ENCODE measurements around the gene MS4A4E. TPM values are rescaled to one million over a fixed set of nuclear protein-coding genes. Genes with fewer than 3 reads are reported as not detected.
A peak's percentile ranks its signal among the peaks of the same experiment; 100 is the strongest.
"Not testable (repeated sequence)": the region's sequence is repeated elsewhere in the genome, so short reads cannot be mapped to it uniquely, and the experiment has no call there.

Gene MS4A4E
- polyA plus RNA-seq (2013, experiment 1 of 2): not detected
- polyA plus RNA-seq (2013, experiment 2 of 2): not detected

DNA sequence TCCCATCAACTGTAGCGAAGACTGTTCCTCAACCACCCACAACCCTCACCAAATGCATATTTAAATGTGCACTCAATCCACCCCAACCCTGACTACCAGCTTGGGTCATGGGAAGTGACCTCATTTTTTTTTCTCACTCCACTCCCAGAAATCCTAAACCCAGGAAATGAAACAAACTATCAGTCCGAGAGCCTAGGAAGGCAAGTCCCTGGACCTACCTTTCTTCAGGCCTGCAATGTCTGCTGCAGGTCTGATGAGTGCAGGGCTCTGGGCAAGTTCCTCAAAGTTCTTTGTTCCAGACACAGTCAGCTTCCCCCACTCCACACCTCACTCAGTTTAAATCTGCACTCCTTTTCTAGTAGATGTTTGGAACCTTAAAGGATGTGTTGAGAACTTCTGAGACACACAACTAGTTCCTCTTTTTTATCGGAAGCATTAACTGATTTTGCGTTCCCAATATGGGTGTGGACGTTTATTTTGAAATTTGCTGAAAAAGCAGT lies at the start of gene MS4A4E:
Gene MS4A4E (minus strand): TSS at position 398 of the 500 bp plus-strand sequence. CDS start 13,082 bp downstream, outside the sequence.
- Histone ChIP-seq H3K9me3 (replicated peaks in 1 of 2; ENCODE audit: control insufficient read depth in 2 of 2, insufficient read depth in 1 of 2, low read depth in 1 of 2, low read length in 2 of 2) (no peaks in the 10 kb centered on the region), H2BK5ac (ENCODE audit: low read length) (no peak within 1 kb of the TSS), H3K14ac (ENCODE audit: low read length) (no peak within 1 kb of the TSS), H3K18ac (ENCODE audit: low read length) (no peak within 1 kb of the TSS), H3K27me3 (ENCODE audit: control insufficient read depth in 3 of 3, insufficient read depth in 3 of 3, low read depth in 1 of 3, low read length in 3 of 3) (no peaks in the 10 kb centered on the region), H2BK12ac (ENCODE audit: low read length) (no peak within 1 kb of the TSS), H3K27ac (replicated peaks; ENCODE audit: low read length) (no peak within 1 kb of the TSS), H2BK120ac (ENCODE audit: low read depth, low read length) (no peak within 1 kb of the TSS), H3K4me3 (ENCODE audit: low read length in 2 of 2) (no peak within 1 kb of the TSS), H3K4ac (ENCODE audit: low read length) (no peak within 1 kb of the TSS), H2AK5ac (ENCODE audit: low read depth, low read length) (no peak within 1 kb of the TSS), H4K8ac (ENCODE audit: low read depth, low read length) (no peak within 1 kb of the TSS), H3K79me1 (ENCODE audit: low read depth, low read length) (no peaks in the 10 kb centered on the region), H3K4me1 (ENCODE audit: control insufficient read depth in 2 of 2, insufficient read depth in 1 of 2, low read depth in 1 of 2, low read length in 2 of 2) (no peaks in the 10 kb centered on the region), H2AFZ (ENCODE audit: low read length) (no peak within 1 kb of the TSS), H2BK15ac (ENCODE audit: low read length) (no peak within 1 kb of the TSS), H3K9ac (ENCODE audit: low read depth, low read length, poor library complexity) (no peak within 1 kb of the TSS), H3K4me2 (ENCODE audit: insufficient read depth, low read length, poor library complexity, severe bottlenecking) (no peak within 1 kb of the TSS), H3K36me3 (replicated peaks in 1 of 2; ENCODE audit: control insufficient read depth in 2 of 2, insufficient read depth in 2 of 2, low read length in 2 of 2) (no peaks in the 10 kb centered on the region), H4K91ac (ENCODE audit: low read depth, low read length, poor library complexity) (no peak within 1 kb of the TSS), H3K23ac (ENCODE audit: low read depth, low read length, poor library complexity) (no peak within 1 kb of the TSS)
- no CpG with 5 or more reads among the region's 5 CpGs for WGBS, 2 donors (ENCODE audit: extremely low coverage in 2 of 2, insufficient read length in 2 of 2, insufficient replicate concordance in 1 of 2)
- DNase-seq (ENCODE audit: low spot score): no peak

DNA sequence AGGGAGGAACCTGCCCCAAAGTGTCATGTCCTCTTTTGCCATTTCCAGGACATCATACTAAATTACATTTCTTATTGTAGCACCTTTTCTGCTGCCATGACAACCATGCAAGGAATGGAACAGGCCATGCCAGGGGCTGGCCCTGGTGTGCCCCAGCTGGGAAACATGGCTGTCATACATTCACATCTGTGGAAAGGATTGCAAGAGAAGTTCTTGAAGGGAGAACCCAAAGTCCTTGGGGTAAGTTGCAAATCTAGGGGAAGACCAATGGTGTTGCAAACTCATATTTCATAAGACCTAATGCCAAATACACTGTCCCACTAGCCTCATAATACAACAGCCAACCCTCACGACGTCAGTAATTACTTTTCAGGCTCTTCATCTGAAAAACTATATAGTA lies 49.2 kb upstream of the MS4A4E start:
- Histone ChIP-seq H2BK120ac (ENCODE audit: low read depth, low read length) (no peak overlapping the region), H3K36me3 (replicated peaks in 1 of 2; ENCODE audit: control insufficient read depth in 2 of 2, insufficient read depth in 2 of 2, low read length in 2 of 2) (no peaks in the 10 kb centered on the region), H4K8ac (ENCODE audit: low read depth, low read length) (no peak overlapping the region), H3K4me2 (ENCODE audit: insufficient read depth, low read length, poor library complexity, severe bottlenecking) (no peak overlapping the region), H2BK5ac (ENCODE audit: low read length) (no peak overlapping the region), H3K18ac (ENCODE audit: low read length) (no peak overlapping the region), H3K4ac (ENCODE audit: low read length) (no peak overlapping the region), H3K9me3 (replicated peaks in 1 of 2; ENCODE audit: control insufficient read depth in 2 of 2, insufficient read depth in 1 of 2, low read depth in 1 of 2, low read length in 2 of 2) (peaks cover 4 to 26% of the 10 kb centered on the region in 2 donors), H3K27me3 (ENCODE audit: control insufficient read depth in 3 of 3, insufficient read depth in 3 of 3, low read depth in 1 of 3, low read length in 3 of 3) (no peaks in the 10 kb centered on the region), H2BK15ac (ENCODE audit: low read length) (no peak overlapping the region), H3K79me1 (ENCODE audit: low read depth, low read length) (no peaks in the 10 kb centered on the region), H2BK12ac (ENCODE audit: low read length) (no peak overlapping the region), H3K14ac (ENCODE audit: low read length) (no peak overlapping the region), H3K23ac (ENCODE audit: low read depth, low read length, poor library complexity) (no peak overlapping the region), H2AFZ (ENCODE audit: low read length) (no peak overlapping the region), H3K4me3 (ENCODE audit: low read length in 2 of 2) (no peak overlapping the region), H2AK5ac (ENCODE audit: low read depth, low read length) (no peak overlapping the region), H3K27ac (replicated peaks; ENCODE audit: low read length) (no peak overlapping the region), H3K4me1 (ENCODE audit: control insufficient read depth in 2 of 2, insufficient read depth in 1 of 2, low read depth in 1 of 2, low read length in 2 of 2) (no peaks in the 10 kb centered on the region), H4K91ac (ENCODE audit: low read depth, low read length, poor library complexity) (no peak overlapping the region), H3K9ac (ENCODE audit: low read depth, low read length, poor library complexity) (no peak overlapping the region)
- DNase-seq (ENCODE audit: low spot score): no peak
- no CpG with 5 or more reads among the region's 2 CpGs for WGBS, 2 donors (ENCODE audit: extremely low coverage in 2 of 2, insufficient read length in 2 of 2, insufficient replicate concordance in 1 of 2)

DNA sequence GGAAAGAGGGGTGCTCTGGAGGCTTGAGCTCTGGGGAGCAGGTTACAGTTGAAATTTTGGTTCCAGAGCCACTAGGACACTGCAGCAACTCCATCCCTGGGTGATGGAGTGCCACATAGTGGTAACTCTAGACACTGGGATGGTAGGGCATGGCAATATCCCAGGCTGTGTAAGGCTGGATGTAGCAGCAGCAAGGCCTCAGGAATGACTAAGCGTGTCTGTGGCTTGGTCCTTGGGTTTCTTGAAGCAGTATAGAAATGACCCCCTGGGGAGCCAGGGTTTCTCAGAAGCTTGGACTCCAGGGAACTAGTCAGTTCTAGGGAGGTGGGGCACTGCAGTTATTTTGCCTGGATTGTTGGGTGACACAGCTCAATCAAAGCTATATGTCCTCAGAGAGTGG lies 45.6 kb upstream of the MS4A4E start:
- H2BK15ac ChIP-seq (ENCODE audit: low read length): no peak overlapping the region
- H3K27ac ChIP-seq (replicated peaks; ENCODE audit: low read length): no peak overlapping the region
- no peak overlapping the region for H3K23ac ChIP-seq (ENCODE audit: low read depth, low read length, poor library complexity)
- H3K36me3 ChIP-seq (replicated peaks in 1 of 2; ENCODE audit: control insufficient read depth in 2 of 2, insufficient read depth in 2 of 2, low read length in 2 of 2): no peaks in the 10 kb centered on the region
- H3K27me3 ChIP-seq (ENCODE audit: control insufficient read depth in 3 of 3, insufficient read depth in 3 of 3, low read depth in 1 of 3, low read length in 3 of 3): no peaks in the 10 kb centered on the region
- H3K4me1 ChIP-seq (ENCODE audit: control insufficient read depth in 2 of 2, insufficient read depth in 1 of 2, low read depth in 1 of 2, low read length in 2 of 2): peaks cover 0 to 16% of the 10 kb centered on the region in 2 donors
- no peak overlapping the region for H2BK120ac ChIP-seq (ENCODE audit: low read depth, low read length)
- H4K91ac ChIP-seq (ENCODE audit: low read depth, low read length, poor library complexity): no peak overlapping the region
- no peak overlapping the region for H3K9ac ChIP-seq (ENCODE audit: low read depth, low read length, poor library complexity)
- H3K4me3 ChIP-seq (ENCODE audit: low read length in 2 of 2): peak overlapping the region in 1 of 2 donors; percentile 35
- H3K79me1 ChIP-seq (ENCODE audit: low read depth, low read length): no peaks in the 10 kb centered on the region
- no peak overlapping the region for H3K4me2 ChIP-seq (ENCODE audit: insufficient read depth, low read length, poor library complexity, severe bottlenecking)
- no peak overlapping the region for H2AFZ ChIP-seq (ENCODE audit: low read length)
- no CpG with 5 or more reads among the region's 1 CpG for WGBS, 2 donors (ENCODE audit: extremely low coverage in 2 of 2, insufficient read length in 2 of 2, insufficient replicate concordance in 1 of 2)
- peaks cover 4 to 26% of the 10 kb centered on the region in 2 donors for H3K9me3 ChIP-seq (replicated peaks in 1 of 2; ENCODE audit: control insufficient read depth in 2 of 2, insufficient read depth in 1 of 2, low read depth in 1 of 2, low read length in 2 of 2)
- no peak overlapping the region for H3K4ac ChIP-seq (ENCODE audit: low read length)
- H2BK5ac ChIP-seq (ENCODE audit: low read length): no peak overlapping the region
- H2AK5ac ChIP-seq (ENCODE audit: low read depth, low read length): no peak overlapping the region
- H4K8ac ChIP-seq (ENCODE audit: low read depth, low read length): no peak overlapping the region
- DNase-seq (ENCODE audit: low spot score): no peak
- H3K14ac ChIP-seq (ENCODE audit: low read length): no peak overlapping the region
- no peak overlapping the region for H2BK12ac ChIP-seq (ENCODE audit: low read length)
- H3K18ac ChIP-seq (ENCODE audit: low read length): no peak overlapping the region

DNA sequence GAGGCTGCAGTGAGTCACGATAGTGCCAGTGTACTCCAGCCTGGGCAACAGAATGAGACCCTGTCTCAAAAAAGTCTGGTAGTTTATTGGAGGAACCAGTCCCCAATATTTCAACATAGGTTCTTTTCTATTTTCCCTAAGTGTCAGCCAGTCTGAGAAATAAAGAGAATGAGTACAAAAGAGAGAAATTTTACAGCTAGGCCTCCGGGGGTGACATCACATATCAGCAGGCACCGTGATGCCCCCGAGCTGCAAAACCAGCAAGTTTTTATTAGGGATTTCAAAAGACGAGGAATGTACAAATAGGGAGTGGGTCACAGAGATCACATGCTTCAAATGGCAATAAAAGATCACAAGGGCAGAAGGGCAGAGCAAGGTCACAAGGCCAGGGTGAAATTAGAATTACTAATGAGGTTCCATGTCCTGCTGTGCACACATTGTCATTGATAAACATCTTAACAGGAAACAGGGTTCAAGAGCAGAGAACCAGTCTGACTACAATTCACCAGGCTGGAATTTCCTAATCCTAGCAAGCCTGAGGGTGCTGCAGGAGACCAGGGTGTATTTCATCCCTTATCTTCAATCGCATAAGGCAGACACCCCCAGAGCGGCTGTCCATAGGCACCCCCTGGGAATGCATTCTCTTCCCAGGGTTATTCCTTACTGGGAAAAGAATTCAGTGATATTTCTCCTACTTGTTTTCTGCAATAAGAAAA lies 42.6 kb upstream of the MS4A4E start:
- peaks cover 0 to 16% of the 10 kb centered on the region in 2 donors for H3K4me1 ChIP-seq (ENCODE audit: control insufficient read depth in 2 of 2, insufficient read depth in 1 of 2, low read depth in 1 of 2, low read length in 2 of 2)
- H3K4me2 ChIP-seq (ENCODE audit: insufficient read depth, low read length, poor library complexity, severe bottlenecking); H3K23ac ChIP-seq (ENCODE audit: low read depth, low read length, poor library complexity); H4K91ac ChIP-seq (ENCODE audit: low read depth, low read length, poor library complexity); H3K4me3 ChIP-seq (ENCODE audit: low read length in 2 of 2); H3K14ac ChIP-seq (ENCODE audit: low read length); H3K79me1 ChIP-seq (ENCODE audit: low read depth, low read length); H3K36me3 ChIP-seq (replicated peaks in 1 of 2; ENCODE audit: control insufficient read depth in 2 of 2, insufficient read depth in 2 of 2, low read length in 2 of 2); H3K9ac ChIP-seq (ENCODE audit: low read depth, low read length, poor library complexity); H3K27me3 ChIP-seq (ENCODE audit: control insufficient read depth in 3 of 3, insufficient read depth in 3 of 3, low read depth in 1 of 3, low read length in 3 of 3); H2BK120ac ChIP-seq (ENCODE audit: low read depth, low read length); H2AFZ ChIP-seq (ENCODE audit: low read length); H2BK12ac ChIP-seq (ENCODE audit: low read length); H3K4ac ChIP-seq (ENCODE audit: low read length); H2BK5ac ChIP-seq (ENCODE audit: low read length); DNase-seq (ENCODE audit: low spot score); H2AK5ac ChIP-seq (ENCODE audit: low read depth, low read length); H2BK15ac ChIP-seq (ENCODE audit: low read length); H3K27ac ChIP-seq (replicated peaks; ENCODE audit: low read length); H3K18ac ChIP-seq (ENCODE audit: low read length); H4K8ac ChIP-seq (ENCODE audit: low read depth, low read length): not testable (repeated sequence)
- peaks cover 4 to 30% of the 10 kb centered on the region in 2 donors for H3K9me3 ChIP-seq (replicated peaks in 1 of 2; ENCODE audit: control insufficient read depth in 2 of 2, insufficient read depth in 1 of 2, low read depth in 1 of 2, low read length in 2 of 2)
- no CpG with 5 or more reads among the region's 7 CpGs for WGBS, 2 donors (ENCODE audit: extremely low coverage in 2 of 2, insufficient read length in 2 of 2, insufficient replicate concordance in 1 of 2)
